Stimulated activated CD8-positive, alpha-beta memory T cell treated with anti-CD3 and anti-CD28 coated beads, Interleukin-15, amount 100 ng/mL, for 1 hour (primary cell): ENCODE data around the gene CD80.

Source experiments
- DNase-seq: peaks from one replicate; pipeline ENCODE4 v3.0.0-alpha.2; 2020; ENCODE audit warnings: low read depth

The CD80 gene

GRCh38 chr3:119547227-119547626, 12.2 kb downstream of the CD80 start:
- no peak for DNase-seq

- DNase-seq = no peak
Measured at GRCh38 chr3:119543147-119543546, 16.3 kb downstream of the CD80 start.

- no peak for DNase-seq
Measured at GRCh38 chr3:119542168-119542767, 17.1 kb downstream of the CD80 start.

- DNase-seq = no peak
Measured at GRCh38 chr3:119541547-119541946, 17.9 kb downstream of the CD80 start.

GRCh38 chr3:119538772-119539171, 20.6 kb downstream of the CD80 start:
- no peak for DNase-seq

GRCh38 chr3:119536757-119537156, 22.7 kb downstream of the CD80 start:
- no peak for DNase-seq

- no peak for DNase-seq
Measured at GRCh38 chr3:119534296-119534695, 25.1 kb downstream of the CD80 start.

GRCh38 chr3:119531151-119531550, 28.3 kb downstream of the CD80 start:
- DNase-seq = no peak

GRCh38 chr3:119530456-119530855, 29.0 kb downstream of the CD80 start:
- DNase-seq = no peak

GRCh38 chr3:119529883-119530282, 29.5 kb downstream of the CD80 start:
- no peak for DNase-seq

- DNase-seq = no peak
Measured at GRCh38 chr3:119527714-119528113, 31.7 kb downstream of the CD80 start.

GRCh38 chr3:119524931-119525662, 34.3 kb downstream of the CD80 start:
- no peak for DNase-seq

GRCh38 chr3:119518026-119518425, 41.4 kb downstream of the CD80 start:
- no peak for DNase-seq

- no peak for DNase-seq
Measured at GRCh38 chr3:119517112-119517511, 42.3 kb downstream of the CD80 start.

GRCh38 chr3:119514637-119515036, 44.8 kb downstream of the CD80 start:
- DNase-seq = no peak

GRCh38 chr3:119510690-119511089, 48.7 kb downstream of the CD80 start:
- no peak for DNase-seq

- no peak for DNase-seq
Measured at GRCh38 chr3:119508172-119508845, 51.1 kb downstream of the CD80 start.

- DNase-seq = no peak
Measured at GRCh38 chr3:119507404-119507803, 52.0 kb downstream of the CD80 start.

GRCh38 chr3:119506631-119507030, 52.8 kb downstream of the CD80 start:
- DNase-seq = no peak

GRCh38 chr3:119500901-119501300, 58.5 kb downstream of the CD80 start:
- DNase-seq = no peak

- DNase-seq = no peak
Measured at GRCh38 chr3:119500265-119500664, 59.1 kb downstream of the CD80 start.

GRCh38 chr3:119498186-119499011, 61.0 kb downstream of the CD80 start, which contains the start of gene TIMMDC1:
Gene TIMMDC1, plus strand, starts transcription at chr3:119498547. Its CDS starts 187 bp downstream, at chr3:119498734.
- peak; percentile 95 for DNase-seq
